Measurements from ENCODE around the gene PRRT4.

The PRRT4 gene

GRCh38 chr7:128303643-128304042 is 57.8 kb downstream of the PRRT4 start (continued):
- TF ChIP-seq POU6F1 (CRISPR knock-in tag; IDR thresholded peaks at IDR 0.05; ENCODE audit: borderline replicate concordance, low read depth), result no peak
- no peak for TF ChIP-seq CSRNP3 (CRISPR knock-in tag; IDR thresholded peaks at IDR 0.05)

- ATAC-seq, result no peak
- TF ChIP-seq ZNF565 (CRISPR knock-in tag; conservative IDR thresholded peaks at IDR 0.05; ENCODE audit: low read depth), result no peak
- no peak for TF ChIP-seq BACH2 (CRISPR knock-in tag; IDR thresholded peaks at IDR 0.05; ENCODE audit: borderline replicate concordance)
- no peak for TF ChIP-seq RARB (CRISPR knock-in tag; IDR thresholded peaks at IDR 0.05)
- no peak for TF ChIP-seq GLIS3 (CRISPR knock-in tag; IDR thresholded peaks at IDR 0.05)
These were observed 58.4 kb downstream of the PRRT4 start for GRCh38 chr7:128303133-128303532.

GRCh38 chr7:128302139-128302538 is 59.4 kb downstream of the PRRT4 start:
- TF ChIP-seq ZNF8 (CRISPR knock-in tag; IDR thresholded peaks at IDR 0.05) (no peak), ESRRG (CRISPR knock-in tag; IDR thresholded peaks at IDR 0.05) (no peak), BACH2 (CRISPR knock-in tag; IDR thresholded peaks at IDR 0.05; ENCODE audit: borderline replicate concordance) (no peak), PATZ1 (CRISPR knock-in tag; IDR thresholded peaks at IDR 0.05; ENCODE audit: borderline replicate concordance) (no peak), TCF4 (CRISPR knock-in tag; IDR thresholded peaks at IDR 0.05; ENCODE audit: borderline replicate concordance) (no peak), TSHZ2 (CRISPR knock-in tag; IDR thresholded peaks at IDR 0.05) (no peak), CSDC2 (CRISPR knock-in tag; IDR thresholded peaks at IDR 0.05) (no peak), TOX (CRISPR knock-in tag; IDR thresholded peaks at IDR 0.05; ENCODE audit: borderline replicate concordance) (no peak), ZFP30 (CRISPR knock-in tag; IDR thresholded peaks at IDR 0.05) (no peak), ZNF70 (CRISPR knock-in tag; IDR thresholded peaks at IDR 0.05) (no peak), CREB5 (CRISPR knock-in tag; IDR thresholded peaks at IDR 0.05; ENCODE audit: low read depth) (no peak), RARB (CRISPR knock-in tag; IDR thresholded peaks at IDR 0.05) (no peak), CSRNP3 (CRISPR knock-in tag; IDR thresholded peaks at IDR 0.05) (no peak)
- ATAC-seq, result no peak

All from SK-N-SH treated with all-trans-retinoic acid at 6 μM for 48 hours (cell line).